HUES48 (cell line): ENCODE measurements around the gene LIPG.
"Not testable (repeated sequence)": the region's sequence is repeated elsewhere in the genome, so short reads cannot be mapped to it uniquely, and the experiment has no call there.

Experiments
- H3K27ac ChIP-seq: one replicate; pipeline ENCODE4 v1.7.0; 2013; ENCODE audit warnings: low read depth, low read length, inconsistent platforms
- H3K27me3 ChIP-seq: 2 replicates; pipeline ENCODE4 v1.6.1; 2013; ENCODE audit warnings: mild to moderate bottlenecking, low read length; ENCODE audit not compliant: control insufficient read depth, insufficient read depth
- H3K36me3 ChIP-seq: 2 replicates; pipeline ENCODE4 v1.6.1; 2013; ENCODE audit warnings: low read length; ENCODE audit not compliant: control insufficient read depth, insufficient read depth
- H3K4me1 ChIP-seq: 2 replicates; pipeline ENCODE4 v1.6.1; 2013; ENCODE audit warnings: mild to moderate bottlenecking, low read length; ENCODE audit not compliant: control insufficient read depth, insufficient read depth
- H3K4me3 ChIP-seq: 2 replicates; pipeline ENCODE4 v1.5.1; 2013; ENCODE audit warnings: mild to moderate bottlenecking, low read depth, low read length
- H3K9ac ChIP-seq: 2 replicates; pipeline ENCODE4 v1.6.1; 2013; ENCODE audit warnings: mild to moderate bottlenecking, low read depth, low read length, moderate library complexity
- H3K9me3 ChIP-seq: 2 replicates; pipeline ENCODE4 v1.6.1; 2013; ENCODE audit warnings: low read length; ENCODE audit not compliant: control insufficient read depth, insufficient read depth

Gene LIPG

DNA sequence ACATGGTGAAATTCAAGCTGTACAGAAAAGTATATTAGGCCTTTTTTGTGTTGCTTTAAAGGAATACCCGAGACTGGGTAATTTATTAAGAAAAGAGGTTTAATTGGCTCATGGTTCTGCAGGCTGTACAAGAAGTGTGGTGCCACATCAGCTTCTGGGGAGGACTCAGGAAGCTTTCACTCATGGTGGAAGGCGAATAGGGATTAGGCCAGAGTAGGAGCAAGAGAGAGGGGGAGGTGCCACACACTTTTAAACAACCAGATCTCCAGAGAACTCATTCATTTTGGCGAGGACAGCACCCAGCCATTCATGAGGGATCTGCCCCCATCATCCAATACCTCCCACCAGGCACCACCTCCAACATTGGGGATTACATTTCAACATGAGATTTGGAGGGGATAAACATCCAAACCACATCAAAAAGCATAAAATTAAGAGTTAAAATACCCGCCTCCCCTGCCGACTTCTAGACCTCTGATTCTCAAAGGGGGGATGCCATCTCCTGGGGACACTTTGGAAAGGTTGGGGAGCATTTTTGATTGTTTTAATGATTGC lies 15.1 kb upstream of the LIPG start:
- H3K27ac ChIP-seq = no peak overlapping the region
- H3K27me3 ChIP-seq = no peaks in the 10 kb centered on the region
- no peak overlapping the region for H3K4me3 ChIP-seq
- H3K36me3 ChIP-seq = no peaks in the 10 kb centered on the region
- no peak overlapping the region for H3K9ac ChIP-seq
- peaks cover 12% of the 10 kb centered on the region; the same call in 1 of the 2 replicates for H3K4me1 ChIP-seq
- no peaks in the 10 kb centered on the region for H3K9me3 ChIP-seq

GRCh38 chr18:49547701-49548100 lies 14.2 kb upstream of the LIPG start:
- H3K9ac ChIP-seq = no peak overlapping the region
- no peaks in the 10 kb centered on the region for H3K36me3 ChIP-seq
- H3K4me1 ChIP-seq = peaks cover 12% of the 10 kb centered on the region; the same call in 1 of the 2 replicates
- H3K27me3 ChIP-seq = no peaks in the 10 kb centered on the region
- H3K9me3 ChIP-seq = no peaks in the 10 kb centered on the region; the same call in 1 of the 2 replicates
- H3K4me3 ChIP-seq = no peak overlapping the region
- peak overlapping the region; percentile 28 for H3K27ac ChIP-seq

- no peak overlapping the region for H3K9ac ChIP-seq
- no peaks in the 10 kb centered on the region for H3K36me3 ChIP-seq
- peak overlapping the region; percentile 28 for H3K27ac ChIP-seq
- no peaks in the 10 kb centered on the region; the same call in 1 of the 2 replicates for H3K9me3 ChIP-seq
- peaks cover 12% of the 10 kb centered on the region; the same call in 1 of the 2 replicates for H3K4me1 ChIP-seq
- no peak overlapping the region for H3K4me3 ChIP-seq
- H3K27me3 ChIP-seq = no peaks in the 10 kb centered on the region
Observed at GRCh38 chr18:49548229-49548636, 13.6 kb upstream of the LIPG start.

DNA sequence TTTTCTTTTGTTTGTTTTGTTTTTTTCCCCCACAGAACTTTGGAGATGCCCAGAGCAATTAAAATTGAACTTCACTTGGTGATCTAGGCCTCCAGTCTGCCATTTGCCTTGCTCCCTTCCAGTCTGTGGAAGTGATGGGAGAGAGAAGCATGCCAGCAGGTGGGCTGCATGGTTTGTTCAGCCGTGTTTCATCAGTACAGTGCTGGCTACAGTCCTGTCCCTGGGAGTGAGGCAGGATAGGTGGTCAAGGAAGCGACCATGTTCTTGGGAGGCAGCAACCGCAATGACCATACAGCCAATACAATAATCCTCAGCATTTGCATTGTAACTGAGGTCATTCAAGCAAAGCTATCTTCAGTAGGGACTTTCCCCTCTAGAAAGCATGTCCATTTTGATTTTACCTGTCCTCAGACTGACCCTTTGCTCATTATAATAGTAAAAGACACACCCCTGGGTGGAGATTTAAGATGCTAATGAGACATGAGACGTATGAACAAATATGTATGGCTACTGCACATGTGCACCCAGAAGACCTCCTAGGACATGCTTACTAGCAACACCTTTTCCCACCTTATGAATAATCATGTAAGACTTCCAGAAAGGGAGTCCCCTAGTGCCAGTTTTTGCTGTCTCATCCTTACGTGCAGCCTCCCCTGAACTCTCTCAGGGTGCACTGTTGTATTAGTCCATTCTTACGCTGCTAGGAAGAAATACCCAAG lies 11.1 kb upstream of the LIPG start:
- Histone ChIP-seq H3K9ac (no peak overlapping the region), H3K36me3 (no peaks in the 10 kb centered on the region), H3K4me3 (no peak overlapping the region), H3K27ac (no peak overlapping the region), H3K27me3 (no peaks in the 10 kb centered on the region), H3K9me3 (no peaks in the 10 kb centered on the region; the same call in 1 of the 2 replicates), H3K4me1 (peaks cover 12% of the 10 kb centered on the region; the same call in 1 of the 2 replicates)

GRCh38 chr18:49553003-49553402 lies 8.9 kb upstream of the LIPG start:
- Histone ChIP-seq H3K9ac (no peak overlapping the region), H3K9me3 (no peaks in the 10 kb centered on the region; the same call in 1 of the 2 replicates), H3K4me3 (no peak overlapping the region)

DNA sequence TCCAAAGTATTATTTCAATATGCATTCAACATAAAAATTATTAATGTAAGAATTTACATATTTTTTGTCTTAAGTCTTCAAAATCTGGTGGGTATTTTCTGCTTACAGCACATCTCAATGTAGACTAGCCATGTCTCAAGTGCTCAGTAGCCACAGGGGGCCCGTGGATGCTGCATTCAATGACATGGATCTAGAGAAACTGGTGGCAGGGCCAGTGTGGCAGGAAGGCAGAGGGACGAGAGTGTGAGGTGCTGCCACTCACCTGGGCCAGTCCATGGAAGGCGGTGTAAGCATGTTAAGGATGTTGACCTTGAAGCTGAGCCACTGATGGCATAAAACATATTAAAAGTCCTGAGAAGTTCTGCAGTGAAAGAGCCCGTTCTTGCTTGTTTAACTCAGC lies 6.2 kb upstream of the LIPG start:
- H3K4me1 ChIP-seq = 0 out of 2 replicates have a peak, but pooled peaks cover 2% of the 10 kb centered on the region
- H3K36me3 ChIP-seq = no peaks in the 10 kb centered on the region
- peaks cover 17% of the 10 kb centered on the region for H3K27me3 ChIP-seq
- no peak overlapping the region for H3K4me3 ChIP-seq
- no peak overlapping the region for H3K9ac ChIP-seq
- no peak overlapping the region for H3K27ac ChIP-seq
- no peaks in the 10 kb centered on the region; the same call in 1 of the 2 replicates for H3K9me3 ChIP-seq

More at GRCh38 chr18:49553003-49553402, 8.9 kb upstream of the LIPG start:
- no peak overlapping the region for H3K27ac ChIP-seq
- no peaks in the 10 kb centered on the region for H3K36me3 ChIP-seq
- H3K4me1 ChIP-seq = 0 out of 2 replicates have a peak, but pooled peaks cover 1% of the 10 kb centered on the region
- no peaks in the 10 kb centered on the region for H3K27me3 ChIP-seq

DNA sequence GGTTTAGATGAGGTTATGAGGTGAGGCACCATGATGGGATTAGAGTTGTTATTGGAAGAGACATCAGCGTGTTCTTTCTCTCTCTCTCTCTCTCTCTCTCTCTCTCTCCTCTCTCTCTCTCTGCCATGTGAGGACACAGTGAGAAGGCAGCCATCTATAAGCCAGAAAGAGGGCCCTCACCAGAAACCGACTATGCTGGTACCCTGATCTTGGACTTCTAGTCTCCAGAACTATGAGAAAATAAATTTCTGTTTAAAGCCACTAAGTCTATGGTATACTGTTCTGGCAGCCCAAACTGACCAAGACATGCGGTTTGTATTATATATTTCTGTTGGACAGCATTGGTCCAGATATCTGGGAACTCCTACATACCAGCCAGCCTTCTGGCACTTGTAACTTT lies 3.5 kb upstream of the LIPG start:
- no peak overlapping the region for H3K4me3 ChIP-seq
- no peak overlapping the region for H3K27ac ChIP-seq
- H3K4me1 ChIP-seq = peaks cover 7% of the 10 kb centered on the region
- no peaks in the 10 kb centered on the region for H3K36me3 ChIP-seq
- peaks cover 42% of the 10 kb centered on the region for H3K27me3 ChIP-seq
- no peaks in the 10 kb centered on the region for H3K9me3 ChIP-seq
- H3K9ac ChIP-seq = no peak overlapping the region

- H3K9me3 ChIP-seq, H3K27ac ChIP-seq, H3K36me3 ChIP-seq, H3K4me3 ChIP-seq, H3K9ac ChIP-seq: not testable (repeated sequence)
- peaks cover 14% of the 10 kb centered on the region for H3K4me1 ChIP-seq
- peaks cover 49% of the 10 kb centered on the region for H3K27me3 ChIP-seq
Observed at GRCh38 chr18:49559326-49559931, 2.4 kb upstream of the LIPG start.

DNA sequence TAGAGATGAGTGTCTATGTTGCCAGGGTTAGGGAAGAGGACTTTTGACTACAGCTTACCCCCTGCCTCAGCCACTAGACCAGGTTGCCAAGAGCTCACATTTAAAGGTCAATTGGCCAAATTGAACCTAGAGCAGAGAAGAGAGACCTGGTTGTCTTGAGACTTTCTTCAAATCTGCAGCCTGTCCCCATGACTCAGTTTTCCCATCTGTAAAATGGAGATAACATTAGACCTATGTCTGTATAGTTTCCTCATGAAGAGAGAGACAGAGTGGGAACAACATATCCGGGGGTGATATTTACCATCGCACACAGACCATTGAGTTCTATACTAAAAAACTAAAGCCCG lies 1.6 kb upstream of the LIPG start:
- H3K4me3 ChIP-seq = peak overlapping the region; percentile 80
- no peaks in the 10 kb centered on the region for H3K9me3 ChIP-seq
- no peaks in the 10 kb centered on the region for H3K36me3 ChIP-seq
- peaks cover 49% of the 10 kb centered on the region for H3K27me3 ChIP-seq
- no peak overlapping the region for H3K27ac ChIP-seq
- H3K4me1 ChIP-seq = peaks cover 15% of the 10 kb centered on the region
- H3K9ac ChIP-seq = no peak overlapping the region

GRCh38 chr18:49560624-49561288 lies 1.1 kb upstream of the LIPG start:
- peaks cover under 1% of the 10 kb centered on the region; the same call in 1 of the 2 replicates for H3K36me3 ChIP-seq
- H3K4me3 ChIP-seq = peak overlapping the region; percentile 80

More at GRCh38 chr18:49560624-49561288, 1.1 kb upstream of the LIPG start:
- peak overlapping the region; percentile 77 for H3K9ac ChIP-seq
- peaks cover 15% of the 10 kb centered on the region for H3K4me1 ChIP-seq
- peaks cover 49% of the 10 kb centered on the region for H3K27me3 ChIP-seq
- H3K27ac ChIP-seq = no peak overlapping the region
- no peaks in the 10 kb centered on the region for H3K9me3 ChIP-seq
